HCT116 (cell line): ENCODE data around the gene FGD5. TPM values are rescaled to one million over a fixed set of nuclear protein-coding genes. Genes with fewer than 3 reads are reported as not detected.

ENCODE experiments used
- ATAC-seq: fragments of 200-7000 bp; cut with Tn5 transposase; 2 replicates; pipeline ENCODE4 v1.9.1; 2020; ENCODE audit warnings: mild to moderate bottlenecking, moderate library complexity
- BruUV-seq: library from RNA; stranded (reverse); fragments of 400-500 nt; replicated peaks from 2 replicates; lab custom pipeline; 2021; lab: Mats Ljungman, UMichigan
- CTCF ChIA-PET: fragments of 300-600 bp; sonication (Branson Sonifier 250); formaldehyde crosslinking; loops from one replicate; lab custom pipeline; 2021; ENCODE audit warnings: antibody characterized with exemption; lab: Charles Lee
- POLR2A ChIA-PET: fragments of 300-600, 350-600 bp; sonication (Branson Sonifier 250); formaldehyde crosslinking; loops from one replicate; lab custom pipeline; 2021; ENCODE audit warnings: antibody characterized with exemption; lab: Charles Lee
- RAD21 ChIA-PET, 2 experiments: fragments of 300-600 bp; sonication (Branson Sonifier 250); formaldehyde crosslinking; loops; one replicate each; lab custom pipeline; 2023; ENCODE audit warnings: low total read pairs in 2 of 2; ENCODE audit not compliant: uncharacterized antibody in 2 of 2, unreplicated experiment in 2 of 2, low non-redundant PET in 1 of 2; lab: Charles Lee
- DNase-seq: peaks from one replicate; pipeline ENCODE4 v3.0.0-alpha.2; 2010; ENCODE audit warnings: low read depth, low spot score
- H2AFZ ChIP-seq: fragments of 200-600 bp; shearing (Covaris generic), sonication (generic); 2 replicates; pipeline ENCODE4 v1.6.1; 2017; ENCODE audit warnings: low read depth, mixed run types, mixed read lengths, antibody characterized with exemption, low read length; ENCODE audit not compliant: poor library complexity, severe bottlenecking
- H3K27ac ChIP-seq: 2 replicates; pipeline ENCODE4 v1.5.1; 2012; ENCODE audit warnings: low read depth, low read length
- H3K27me3 ChIP-seq: fragments of 200-600 bp; sonication (generic); 2 replicates; pipeline ENCODE4 v1.6.1; 2016; ENCODE audit warnings: mixed run types, low read length, mixed read lengths; ENCODE audit not compliant: insufficient read depth
- H3K36me3 ChIP-seq, 2 experiments: fragments of 200-500 bp in 1 of 2; fragments of 200-600 bp in 1 of 2; sonication (Bioruptor generic) in 1 of 2; sonication (generic) in 1 of 2; 2 replicates each; pipeline versions ENCODE4 v1.5.1 to v1.6.1; 2014 to 2016; ENCODE audit warnings: low read length in 2 of 2, inconsistent platforms in 1 of 2, mixed read lengths in 1 of 2, mixed run types in 1 of 2; ENCODE audit not compliant: insufficient read depth in 2 of 2, control insufficient read depth in 1 of 2
- H3K4me1 ChIP-seq, 2 experiments: fragments of 200-600 bp in 1 of 2; sonication (generic) in 1 of 2; 2 replicates each; pipeline versions ENCODE4 v1.5.1 to v1.6.1; 2012 to 2017; ENCODE audit warnings: low read length in 2 of 2, inconsistent platforms in 1 of 2, mild to moderate bottlenecking in 1 of 2, mixed read lengths in 1 of 2, mixed run types in 1 of 2, moderate library complexity in 1 of 2; ENCODE audit not compliant: insufficient read depth in 2 of 2, control insufficient read depth in 1 of 2
- H3K4me2 ChIP-seq: fragments of 200-600 bp; sonication (generic); 2 replicates; pipeline ENCODE4 v1.6.1; 2017; ENCODE audit warnings: mixed run types, low read length, mixed read lengths
- H3K4me3 ChIP-seq, 2 experiments: fragments of 200-600 bp in 1 of 2; sonication (generic) in 1 of 2; replicated peaks in 1 of 2; 2 replicates each; pipeline ENCODE4 v1.5.1; 2011 to 2016; ENCODE audit warnings: low read length in 2 of 2, control low read depth in 1 of 2, low read depth in 1 of 2, mild to moderate bottlenecking in 1 of 2, mixed read lengths in 1 of 2, mixed run types in 1 of 2
- H3K79me2 ChIP-seq: fragments of 200-600 bp; sonication (generic); 2 replicates; pipeline ENCODE4 v1.6.1; 2017; ENCODE audit warnings: mild to moderate bottlenecking, mixed run types, low read length, moderate library complexity, mixed read lengths; ENCODE audit not compliant: insufficient read depth
- H3K9ac ChIP-seq: fragments of 200-600 bp; sonication (generic); 2 replicates; pipeline ENCODE4 v1.6.1; 2016; ENCODE audit warnings: low read length, mixed read lengths
- H3K9me2 ChIP-seq: fragments of 200-600 bp; sonication (generic), shearing (Covaris generic); 2 replicates; pipeline ENCODE4 v1.6.1; 2017; ENCODE audit warnings: mixed run types, mild to moderate bottlenecking, moderate library complexity; ENCODE audit not compliant: insufficient read depth
- H3K9me3 ChIP-seq, 2 experiments: fragments of 200-500 bp in 1 of 2; fragments of 200-600 bp in 1 of 2; sonication (Bioruptor generic) in 1 of 2; sonication (generic) in 1 of 2; 2 replicates each; pipeline ENCODE4 v1.6.1; 2014 to 2017; ENCODE audit warnings: low read length in 2 of 2, mixed read lengths in 2 of 2, inconsistent platforms in 1 of 2, low read depth in 1 of 2, mild to moderate bottlenecking in 1 of 2, mixed run types in 1 of 2, moderate library complexity in 1 of 2; ENCODE audit not compliant: control insufficient read depth in 1 of 2, insufficient read depth in 1 of 2
- H4K20me1 ChIP-seq: fragments of 200-600 bp; sonication (generic), shearing (Covaris generic); 2 replicates; pipeline ENCODE4 v1.6.1; 2017; ENCODE audit warnings: mixed run types, mild to moderate bottlenecking, moderate library complexity; ENCODE audit not compliant: insufficient read depth
- CBX3 ChIP-seq: IDR thresholded peaks from 2 replicates; pipeline ENCODE4 v1.6.1; 2012; ENCODE audit warnings: low read depth
- CEBPB ChIP-seq: IDR thresholded peaks from 2 replicates; pipeline ENCODE4 v1.6.1; 2012; ENCODE audit warnings: low read depth
- EZH2phosphoT487 ChIP-seq: fragments of 200-600 bp; IDR thresholded peaks from 2 replicates; pipeline ENCODE4 v1.6.1; 2018; ENCODE audit warnings: antibody characterized with exemption, borderline replicate concordance
- FOSL1 ChIP-seq: IDR thresholded peaks from 2 replicates; pipeline ENCODE4 v1.6.1; 2012; ENCODE audit warnings: low read depth
- JUND ChIP-seq: IDR thresholded peaks from 2 replicates; pipeline ENCODE4 v1.6.1; 2012
- POLR2A ChIP-seq: IDR thresholded peaks from 2 replicates; pipeline ENCODE4 v1.7.0; 2011; ENCODE audit warnings: borderline replicate concordance; ENCODE audit not compliant: insufficient read depth, insufficient read length; ENCODE audit errors: extremely low read depth
- POLR2AphosphoS5 ChIP-seq: IDR thresholded peaks from 2 replicates; pipeline ENCODE4 v1.6.1; 2011; ENCODE audit warnings: mild to moderate bottlenecking, low read depth, low read length, moderate library complexity
- RAD21 ChIP-seq: IDR thresholded peaks from 2 replicates; pipeline ENCODE4 v1.6.1; 2012; ENCODE audit warnings: low read depth, mild to moderate bottlenecking
- SIN3A ChIP-seq: IDR thresholded peaks from 2 replicates; pipeline ENCODE4 v1.6.1; 2012; ENCODE audit warnings: low read depth
- SP1 ChIP-seq: IDR thresholded peaks from 2 replicates; pipeline ENCODE4 v1.6.1; 2012; ENCODE audit warnings: low read depth
- SRF ChIP-seq: IDR thresholded peaks from 2 replicates; pipeline ENCODE4 v1.6.1; 2012; ENCODE audit warnings: low read depth
- TCF7L2 ChIP-seq: IDR thresholded peaks from 2 replicates; pipeline ENCODE4 v1.7.0; 2011; ENCODE audit warnings: borderline replicate concordance, inconsistent platforms; ENCODE audit not compliant: insufficient read depth, insufficient read length; ENCODE audit errors: extremely low read depth
- YY1 ChIP-seq: IDR thresholded peaks from 2 replicates; pipeline ENCODE4 v1.6.1; 2011; ENCODE audit warnings: low read length, low read depth, moderate library complexity, mild to moderate bottlenecking; ENCODE audit not compliant: insufficient replicate concordance; ENCODE audit errors: extremely low read depth
- ZNF274 ChIP-seq: fragments of 200-500 bp; sonication (Bioruptor generic); IDR thresholded peaks from 2 replicates; pipeline ENCODE4 v1.6.1; 2014; ENCODE audit warnings: mild to moderate bottlenecking, low read depth, low read length, inconsistent platforms
- intact Hi-C: fragments of 100-400 bp; cut with micrococcal nuclease; formaldehyde crosslinking; loops from 2 replicates; pipeline ENCODE4 v1.10.0; 2022
- total RNA-seq: library from RNA; stranded (reverse); gene quantifications from one replicate; pipeline ENCODE4 v1.2.1, GENCODE V29; 2021; ENCODE audit not compliant: unreplicated experiment
- TF ChIP-seq, protein P1 (sequence below): IDR thresholded peaks from 2 replicates; pipeline ENCODE4 v1.6.1; 2012
- TF ChIP-seq, protein P2 (sequence below), 3 experiments: fragments of 200-600 bp in 1 of 3; sonication (generic) in 1 of 3; IDR thresholded peaks in 2 of 3; conservative IDR thresholded peaks in 1 of 3; 2 replicates each; pipeline ENCODE4 v1.5.1; 2012 to 2017; ENCODE audit warnings: low read depth in 2 of 3, low read length in 2 of 3, antibody characterized with exemption in 1 of 3, borderline replicate concordance in 1 of 3, control low read depth in 1 of 3, mild to moderate bottlenecking in 1 of 3, mixed read lengths in 1 of 3, mixed run types in 1 of 3, moderate library complexity in 1 of 3; ENCODE audit not compliant: insufficient read depth in 1 of 3
- TF ChIP-seq, protein P3 (sequence below): IDR thresholded peaks from 2 replicates; pipeline ENCODE4 v1.6.1; 2012; ENCODE audit warnings: low read depth

The FGD5 gene
- total RNA-seq, 1 experiment from 2014 or later = 0.22 TPM

DNA sequence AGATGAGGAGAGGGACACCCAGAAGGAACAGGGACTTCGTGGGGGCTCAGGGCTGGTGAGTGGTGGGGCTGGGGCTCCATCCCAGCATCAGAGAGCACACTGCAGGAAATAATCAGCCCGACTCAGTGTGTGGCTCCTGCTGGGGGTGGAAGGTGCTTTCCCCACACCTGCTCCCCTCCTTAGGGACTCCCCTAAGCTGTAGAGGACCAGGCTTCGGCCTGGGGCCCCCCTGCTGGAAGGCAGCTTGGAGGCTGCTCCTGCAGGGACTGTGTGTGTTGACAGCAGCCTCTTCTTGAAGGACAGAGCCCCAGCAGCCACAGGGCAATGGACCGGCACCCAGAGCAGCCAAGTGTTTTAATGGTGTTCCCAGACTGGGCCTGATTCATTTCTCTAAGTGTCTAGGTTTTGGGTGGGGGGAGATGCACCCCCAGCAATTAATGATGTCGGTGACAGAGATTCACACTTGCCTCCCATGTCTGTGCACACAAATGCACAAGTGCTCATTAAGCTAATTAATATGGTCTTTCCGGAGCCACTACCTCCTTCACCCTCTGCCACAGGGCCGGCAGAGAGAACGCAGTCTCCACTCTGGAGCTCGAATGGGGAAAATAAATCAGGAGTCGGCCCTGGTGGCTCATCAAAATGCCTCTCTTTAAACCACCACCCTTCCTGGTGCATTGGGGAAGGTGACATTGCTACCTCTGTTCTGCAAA lies 16.9 kb upstream of the FGD5 start:
- intact Hi-C loops = no loop called here
- Histone ChIP-seq H4K20me1 (no peaks in the 10 kb centered on the region), H3K4me3 (no peak overlapping the region), H3K27ac (no peak overlapping the region), H3K9me2 (no peaks in the 10 kb centered on the region), H3K9me3 (no peaks in the 10 kb centered on the region), H3K4me1 (peaks cover 8 to 29% of the 10 kb centered on the region in 2 experiments; a peak in 3 of 4 replicates), H3K79me2 (no peaks in the 10 kb centered on the region), H2AFZ (no peak overlapping the region), H3K27me3 (no peaks in the 10 kb centered on the region), H3K4me2 (no peak overlapping the region), H3K36me3 (no peaks in the 10 kb centered on the region), H3K9ac (no peak overlapping the region)
- ATAC-seq (no peak), DNase-seq (no peak)
- ChIA-PET POLR2A (no interaction called here), CTCF (no interaction called here), RAD21 (interaction anchor here in 1 of 2 experiments (1.0 kb wide), 1 partner anchor 119 kb away, joined by 3 read pairs; no protein-coding TSS in a partner anchor)
- TF ChIP-seq RAD21 = no peak
- TF ChIP-seq CEBPB = no peak
- no peak for TF ChIP-seq CBX3
- TF ChIP-seq TCF7L2 = no peak
- no peak for TF ChIP-seq POLR2AphosphoS5
- TF ChIP-seq, protein P1, sequence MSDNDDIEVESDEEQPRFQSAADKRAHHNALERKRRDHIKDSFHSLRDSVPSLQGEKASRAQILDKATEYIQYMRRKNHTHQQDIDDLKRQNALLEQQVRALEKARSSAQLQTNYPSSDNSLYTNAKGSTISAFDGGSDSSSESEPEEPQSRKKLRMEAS = no peak
- TF ChIP-seq, protein P2, sequence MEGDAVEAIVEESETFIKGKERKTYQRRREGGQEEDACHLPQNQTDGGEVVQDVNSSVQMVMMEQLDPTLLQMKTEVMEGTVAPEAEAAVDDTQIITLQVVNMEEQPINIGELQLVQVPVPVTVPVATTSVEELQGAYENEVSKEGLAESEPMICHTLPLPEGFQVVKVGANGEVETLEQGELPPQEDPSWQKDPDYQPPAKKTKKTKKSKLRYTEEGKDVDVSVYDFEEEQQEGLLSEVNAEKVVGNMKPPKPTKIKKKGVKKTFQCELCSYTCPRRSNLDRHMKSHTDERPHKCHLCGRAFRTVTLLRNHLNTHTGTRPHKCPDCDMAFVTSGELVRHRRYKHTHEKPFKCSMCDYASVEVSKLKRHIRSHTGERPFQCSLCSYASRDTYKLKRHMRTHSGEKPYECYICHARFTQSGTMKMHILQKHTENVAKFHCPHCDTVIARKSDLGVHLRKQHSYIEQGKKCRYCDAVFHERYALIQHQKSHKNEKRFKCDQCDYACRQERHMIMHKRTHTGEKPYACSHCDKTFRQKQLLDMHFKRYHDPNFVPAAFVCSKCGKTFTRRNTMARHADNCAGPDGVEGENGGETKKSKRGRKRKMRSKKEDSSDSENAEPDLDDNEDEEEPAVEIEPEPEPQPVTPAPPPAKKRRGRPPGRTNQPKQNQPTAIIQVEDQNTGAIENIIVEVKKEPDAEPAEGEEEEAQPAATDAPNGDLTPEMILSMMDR (IDR thresholded peaks at IDR 0.05 in 2 of 3, conservative IDR thresholded peaks at IDR 0.05 in 1 of 3; ENCODE audit: borderline replicate concordance in 1 of 3, insufficient read depth in 1 of 3, low read depth in 2 of 3, low read length in 2 of 3) = no peak
- TF ChIP-seq ZNF274 = no peak
- TF ChIP-seq, protein P3, sequence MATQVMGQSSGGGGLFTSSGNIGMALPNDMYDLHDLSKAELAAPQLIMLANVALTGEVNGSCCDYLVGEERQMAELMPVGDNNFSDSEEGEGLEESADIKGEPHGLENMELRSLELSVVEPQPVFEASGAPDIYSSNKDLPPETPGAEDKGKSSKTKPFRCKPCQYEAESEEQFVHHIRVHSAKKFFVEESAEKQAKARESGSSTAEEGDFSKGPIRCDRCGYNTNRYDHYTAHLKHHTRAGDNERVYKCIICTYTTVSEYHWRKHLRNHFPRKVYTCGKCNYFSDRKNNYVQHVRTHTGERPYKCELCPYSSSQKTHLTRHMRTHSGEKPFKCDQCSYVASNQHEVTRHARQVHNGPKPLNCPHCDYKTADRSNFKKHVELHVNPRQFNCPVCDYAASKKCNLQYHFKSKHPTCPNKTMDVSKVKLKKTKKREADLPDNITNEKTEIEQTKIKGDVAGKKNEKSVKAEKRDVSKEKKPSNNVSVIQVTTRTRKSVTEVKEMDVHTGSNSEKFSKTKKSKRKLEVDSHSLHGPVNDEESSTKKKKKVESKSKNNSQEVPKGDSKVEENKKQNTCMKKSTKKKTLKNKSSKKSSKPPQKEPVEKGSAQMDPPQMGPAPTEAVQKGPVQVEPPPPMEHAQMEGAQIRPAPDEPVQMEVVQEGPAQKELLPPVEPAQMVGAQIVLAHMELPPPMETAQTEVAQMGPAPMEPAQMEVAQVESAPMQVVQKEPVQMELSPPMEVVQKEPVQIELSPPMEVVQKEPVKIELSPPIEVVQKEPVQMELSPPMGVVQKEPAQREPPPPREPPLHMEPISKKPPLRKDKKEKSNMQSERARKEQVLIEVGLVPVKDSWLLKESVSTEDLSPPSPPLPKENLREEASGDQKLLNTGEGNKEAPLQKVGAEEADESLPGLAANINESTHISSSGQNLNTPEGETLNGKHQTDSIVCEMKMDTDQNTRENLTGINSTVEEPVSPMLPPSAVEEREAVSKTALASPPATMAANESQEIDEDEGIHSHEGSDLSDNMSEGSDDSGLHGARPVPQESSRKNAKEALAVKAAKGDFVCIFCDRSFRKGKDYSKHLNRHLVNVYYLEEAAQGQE = no peak
- TF ChIP-seq SP1 = no peak
- no peak for TF ChIP-seq POLR2A
- no peak for TF ChIP-seq JUND
- no peak for TF ChIP-seq SIN3A
- no peak for TF ChIP-seq EZH2phosphoT487
- no peak for TF ChIP-seq YY1
- TF ChIP-seq SRF = no peak
- no peak for TF ChIP-seq FOSL1
- no TSS peak for BruUV-seq
